ENCODE results near the gene BMPR1A. TPM values are rescaled to one million over a fixed set of nuclear protein-coding genes. Genes with fewer than 3 reads are reported as not detected.

The BMPR1A gene
- total and polyA plus RNA-seq, 2 of the 4 experiments (the other 2 are of a cell fraction): 15.9 to 93.7 TPM

- Histone ChIP-seq H2BK15ac (ENCODE audit: low read depth, low read length) (no peak overlapping the region), H4K20me1 (ENCODE audit: insufficient read depth, low read length) (peaks cover 82% of the 10 kb centered on the region), H2AFZ (replicated peaks; ENCODE audit: low read length, poor library complexity) (no peak overlapping the region), H2BK120ac (ENCODE audit: low read depth, low read length) (no peak overlapping the region), H4K91ac (ENCODE audit: insufficient read depth, low read depth, low read length) (no peak overlapping the region), H3K27ac (ENCODE audit: insufficient read depth, low read length) (no peak overlapping the region), H2BK5ac (ENCODE audit: low read depth, low read length, poor library complexity, severe bottlenecking) (no peak overlapping the region), H3K14ac (replicated peaks; ENCODE audit: low read depth, low read length) (no peak overlapping the region), H3K9ac (ENCODE audit: low read depth, low read length) (no peak overlapping the region), H3K4me1 (ENCODE audit: control insufficient read depth, insufficient read depth, low read length) (no peaks in the 10 kb centered on the region), H4K5ac (ENCODE audit: low read depth, low read length) (no peak overlapping the region), H3K9me3 (ENCODE audit: control insufficient read depth, insufficient read depth, low read length) (no peaks in the 10 kb centered on the region), H2AK5ac (ENCODE audit: low read depth, low read length) (no peak overlapping the region), H3K79me1 (ENCODE audit: low read depth in 1 of 2, low read length in 2 of 2) (peaks cover 8 to 65% of the 10 kb centered on the region in 2 experiments), H2BK20ac (ENCODE audit: low read depth, low read length) (no peak overlapping the region), H3K4ac (ENCODE audit: low read depth, low read length) (no peak overlapping the region), H3K4me3 (ENCODE audit: insufficient read depth, low read depth, low read length) (no peak overlapping the region), H3K56ac (ENCODE audit: extremely low read depth, insufficient read depth, low read length) (no peak overlapping the region), H2AK9ac (replicated peaks; ENCODE audit: low read depth, low read length, poor library complexity) (no peak overlapping the region), H4K8ac (ENCODE audit: low read depth in 2 of 2, low read length in 2 of 2) (no peak overlapping the region), H3K23ac (ENCODE audit: low read depth, low read length) (no peak overlapping the region), H3K27me3 (ENCODE audit: control insufficient read depth, insufficient read depth, low read length) (no peaks in the 10 kb centered on the region), H3K4me2 (ENCODE audit: low read depth, low read length) (no peak overlapping the region), H3K36me3 (ENCODE audit: control insufficient read depth, insufficient read depth, low read length) (no peaks in the 10 kb centered on the region), H3K9me1 (ENCODE audit: insufficient read depth, low read length) (peaks cover 11% of the 10 kb centered on the region), H3K18ac (ENCODE audit: low read depth, low read length) (no peak overlapping the region)
- ATAC-seq (ENCODE audit: low read depth) (no peak), DNase-seq (no peak)
- intact Hi-C loops (cut with micrococcal nuclease) (no loop called here), in situ Hi-C loops (cut with MboI; ENCODE audit: low sequenced_read_pairs) (no loop called here), dilution Hi-C loops (cut with HindIII; ENCODE audit: low sequenced_read_pairs, unreplicated experiment) (no loop called here)
- TF ChIP-seq RCOR1 (IDR thresholded peaks at IDR 0.05; ENCODE audit: insufficient replicate concordance, low read length): no peak
- TF ChIP-seq SMC3 (IDR thresholded peaks at IDR 0.05; ENCODE audit: low read depth, low read length): no peak
- TF ChIP-seq BHLHE40 (IDR thresholded peaks at IDR 0.05; ENCODE audit: low read depth, low read length): no peak
- TF ChIP-seq, protein P1, sequence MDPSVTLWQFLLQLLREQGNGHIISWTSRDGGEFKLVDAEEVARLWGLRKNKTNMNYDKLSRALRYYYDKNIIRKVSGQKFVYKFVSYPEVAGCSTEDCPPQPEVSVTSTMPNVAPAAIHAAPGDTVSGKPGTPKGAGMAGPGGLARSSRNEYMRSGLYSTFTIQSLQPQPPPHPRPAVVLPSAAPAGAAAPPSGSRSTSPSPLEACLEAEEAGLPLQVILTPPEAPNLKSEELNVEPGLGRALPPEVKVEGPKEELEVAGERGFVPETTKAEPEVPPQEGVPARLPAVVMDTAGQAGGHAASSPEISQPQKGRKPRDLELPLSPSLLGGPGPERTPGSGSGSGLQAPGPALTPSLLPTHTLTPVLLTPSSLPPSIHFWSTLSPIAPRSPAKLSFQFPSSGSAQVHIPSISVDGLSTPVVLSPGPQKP (IDR thresholded peaks at IDR 0.05; ENCODE audit: borderline replicate concordance, low read depth, low read length): no peak
- TF ChIP-seq NFE2L2 (IDR thresholded peaks at IDR 0.05; ENCODE audit: low read depth, low read length): no peak
- TF ChIP-seq, protein P2, sequence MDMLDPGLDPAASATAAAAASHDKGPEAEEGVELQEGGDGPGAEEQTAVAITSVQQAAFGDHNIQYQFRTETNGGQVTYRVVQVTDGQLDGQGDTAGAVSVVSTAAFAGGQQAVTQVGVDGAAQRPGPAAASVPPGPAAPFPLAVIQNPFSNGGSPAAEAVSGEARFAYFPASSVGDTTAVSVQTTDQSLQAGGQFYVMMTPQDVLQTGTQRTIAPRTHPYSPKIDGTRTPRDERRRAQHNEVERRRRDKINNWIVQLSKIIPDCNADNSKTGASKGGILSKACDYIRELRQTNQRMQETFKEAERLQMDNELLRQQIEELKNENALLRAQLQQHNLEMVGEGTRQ (IDR thresholded peaks at IDR 0.05; ENCODE audit: low read depth, low read length): no peak
- no peak for TF ChIP-seq RAD21 (IDR thresholded peaks at IDR 0.05; ENCODE audit: low read length)
- no peak for TF ChIP-seq MXI1 (IDR thresholded peaks at IDR 0.05; ENCODE audit: borderline replicate concordance, low read depth, low read length)
- TF ChIP-seq CTCF (conservative IDR thresholded peaks at IDR 0.05; ENCODE audit: low read depth, low read length): no peak
- no peak for TF ChIP-seq CHD1 (IDR thresholded peaks at IDR 0.05; ENCODE audit: low read depth, low read length)
- no peak for TF ChIP-seq RFX5 (IDR thresholded peaks at IDR 0.05; ENCODE audit: low read depth, low read length)
- TF ChIP-seq POLR2A (IDR thresholded peaks at IDR 0.05; ENCODE audit: low read depth, low read length): no peak
- no peak for TF ChIP-seq MAFK (IDR thresholded peaks at IDR 0.05; ENCODE audit: low read depth, low read length)
- no peak for TF ChIP-seq CEBPB (IDR thresholded peaks at IDR 0.05; ENCODE audit: low read depth, low read length)
- CTCF ChIA-PET: no interaction called here
- 100% methylated on average over 1 of the region's 5 CpGs; no CpG with 5 or more reads in 1 of the 2 experiments for WGBS, 2 experiments (ENCODE audit: extremely low coverage in 2 of 2, insufficient read length in 1 of 2)
- POLR2A ChIA-PET (ENCODE audit: unreplicated experiment): no interaction called here
- BruUV-seq (replicated peaks): no TSS peak
Measured at GRCh38 chr10:86763404-86763803, 7.0 kb downstream of the BMPR1A start.
